Endothelial cell of umbilical vein (primary cell): ENCODE data around the gene DGCR2.
"Not testable (repeated sequence)": the region's sequence is repeated elsewhere in the genome, so short reads cannot be mapped to it uniquely, and the experiment has no call there.

Experiments
- CTCF ChIP-seq, 2 donors: IDR thresholded peaks; 1 replicate in 1 of 2; 2 replicates in 1 of 2; pipeline ENCODE4 v1.5.1; 2011; ENCODE audit warnings: low read length in 2 of 2, mild to moderate bottlenecking in 2 of 2, moderate library complexity in 2 of 2, control low read depth in 1 of 2, inconsistent platforms in 1 of 2, low read depth in 1 of 2; ENCODE audit not compliant: insufficient read depth in 1 of 2; ENCODE audit errors: extremely low read depth in 1 of 2
- EZH2 ChIP-seq: IDR thresholded peaks from 2 replicates; pipeline ENCODE4 v1.6.1; 2012; ENCODE audit warnings: borderline replicate concordance, low read depth, mild to moderate bottlenecking, moderate library complexity, low read length, inconsistent platforms; ENCODE audit not compliant: severe bottlenecking
- MAX ChIP-seq: IDR thresholded peaks from 2 replicates; pipeline ENCODE4 v1.6.1; 2011; ENCODE audit not compliant: insufficient read depth, insufficient read length
- MYC ChIP-seq: IDR thresholded peaks from one replicate; pipeline ENCODE4 v1.6.1; 2011; ENCODE audit warnings: mild to moderate bottlenecking, low read depth, low read length
- POLR2A ChIP-seq: IDR thresholded peaks from 2 replicates; pipeline ENCODE4 v1.6.1; 2012; ENCODE audit warnings: low read depth, mild to moderate bottlenecking, control low read depth, low read length
- POLR2AphosphoS5 ChIP-seq: IDR thresholded peaks from 2 replicates; pipeline ENCODE4 v1.6.1; 2012; ENCODE audit warnings: low read depth, mild to moderate bottlenecking, control low read depth, low read length, moderate library complexity; ENCODE audit not compliant: insufficient read depth

GRCh38 chr22:19032898-19033567, 89.2 kb downstream of the DGCR2 start:
- not testable (repeated sequence) for TF ChIP-seq CTCF (IDR thresholded peaks at IDR 0.05; ENCODE audit: extremely low read depth in 1 of 2, insufficient read depth in 1 of 2, low read depth in 1 of 2, low read length in 2 of 2); POLR2A; POLR2AphosphoS5; EZH2; MAX; MYC
